Inflammatory macrophage treated with lipopolysaccharide for 1 hour (primary cell): ENCODE results near the gene EPN2.

Experiments
- DNase-seq, 2 donors: peaks; one replicate each; pipeline ENCODE4 v3.0.0-alpha.2; 2020 to 2022

The EPN2 gene

DNA sequence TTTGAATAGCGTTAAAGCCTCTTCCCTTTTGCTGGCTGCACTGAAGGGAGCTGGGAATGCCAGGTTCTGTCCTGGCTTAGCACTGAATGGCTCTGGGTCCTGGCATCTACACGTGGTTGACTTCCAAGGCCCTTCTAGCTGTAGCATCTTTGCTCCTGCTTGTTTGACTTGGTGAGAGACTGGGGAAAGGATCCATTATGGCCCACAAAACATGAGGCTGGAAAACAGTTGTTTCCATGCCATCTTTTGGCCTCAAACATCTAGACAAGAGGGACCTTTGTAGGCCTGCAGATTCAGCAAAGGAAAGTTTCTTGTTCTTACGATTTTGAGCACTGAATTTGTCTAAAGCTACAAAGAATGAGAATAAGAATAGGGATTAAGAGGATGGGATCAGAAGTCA is 32.5 kb downstream of the EPN2 start:
- no peak for DNase-seq

DNA sequence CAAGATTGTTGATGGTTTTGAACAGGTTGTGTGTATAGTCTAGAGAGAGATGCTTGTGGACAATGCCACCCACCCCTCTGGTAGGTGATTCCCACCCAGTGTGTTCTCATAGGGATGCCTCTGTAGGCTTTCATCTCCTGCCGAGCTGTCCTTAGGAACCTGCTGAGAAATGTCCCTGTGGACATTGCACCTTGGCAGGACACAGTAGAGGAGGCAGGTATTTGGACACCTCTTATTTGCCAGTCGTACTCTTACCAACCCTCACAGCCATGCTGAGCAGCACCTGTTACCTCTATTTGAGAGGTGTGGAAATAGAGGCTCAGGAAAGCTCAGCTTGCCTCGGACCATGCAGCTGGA is 33.2 kb downstream of the EPN2 start:
- no peak for DNase-seq

DNA sequence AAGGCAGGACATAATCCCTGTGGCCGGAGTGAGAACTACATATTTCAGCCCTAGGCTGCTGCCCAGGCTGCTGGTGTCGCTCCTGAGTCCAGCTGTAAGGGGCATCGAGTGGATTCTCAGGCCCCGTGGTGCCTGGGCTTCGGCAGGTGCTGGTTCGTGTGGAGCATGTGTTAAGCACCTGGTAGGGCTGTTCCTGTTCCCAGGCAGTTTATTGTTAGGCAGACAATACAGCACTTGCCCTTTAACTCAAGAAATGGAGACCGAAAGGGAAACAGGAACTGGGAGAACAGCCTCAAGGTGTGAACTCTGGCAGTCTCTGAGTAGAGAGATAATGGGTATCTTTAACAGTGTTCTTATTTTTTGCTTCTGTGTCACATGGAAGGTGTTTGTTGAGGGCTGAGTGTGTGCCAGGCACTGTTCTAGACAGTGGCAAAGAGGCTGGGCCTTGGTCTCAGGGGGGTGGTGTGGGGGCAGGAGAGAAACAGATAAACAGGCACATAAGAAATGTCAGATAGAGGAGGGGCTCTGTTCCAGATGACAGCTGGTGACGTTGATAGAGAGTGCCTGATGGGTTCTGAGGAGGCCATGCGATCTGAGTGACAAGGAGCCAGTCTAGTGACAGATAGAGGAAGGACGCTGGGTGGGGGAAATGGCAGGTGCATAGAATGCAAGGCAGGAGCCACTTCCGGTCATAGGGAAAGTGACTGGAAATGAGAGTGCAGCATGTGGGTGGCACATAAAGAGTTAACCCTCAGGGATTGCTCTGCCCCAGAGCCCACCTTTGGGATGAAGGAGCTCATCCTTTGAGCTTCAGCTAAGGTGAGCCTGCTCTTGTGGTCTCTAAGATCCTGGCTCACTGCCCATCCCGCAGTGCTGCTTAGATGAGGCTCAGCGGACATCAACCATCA is 33.8 kb downstream of the EPN2 start:
- DNase-seq: no peak

DNA sequence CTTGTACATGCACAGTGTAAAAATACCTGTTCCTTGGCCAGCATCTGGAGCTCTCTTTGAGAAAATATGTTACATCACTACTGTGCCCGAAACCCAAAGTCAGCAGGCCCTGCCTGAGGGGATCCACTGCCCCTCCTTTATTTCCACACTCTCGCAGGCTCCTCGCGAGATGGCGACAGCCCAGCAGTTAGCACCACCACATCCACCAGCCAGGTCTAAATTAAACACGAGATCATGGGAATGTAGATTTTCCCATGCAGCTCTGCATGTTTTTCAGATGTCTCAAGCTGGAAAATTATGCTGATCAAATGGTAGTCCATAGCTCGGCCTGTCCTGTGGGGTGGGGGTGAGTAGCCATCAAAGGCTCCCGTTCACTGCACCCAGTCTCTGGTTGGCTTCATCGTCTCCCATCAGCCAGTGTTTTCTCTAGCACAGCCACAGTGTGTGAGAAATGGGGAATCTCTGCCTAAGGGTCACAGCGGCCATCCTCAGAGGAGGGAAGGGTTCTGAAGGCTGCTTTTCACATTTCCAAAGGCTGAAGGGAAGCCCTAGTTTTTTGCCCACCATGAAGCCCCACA is 34.7 kb downstream of the EPN2 start:
- DNase-seq: no peak

DNA sequence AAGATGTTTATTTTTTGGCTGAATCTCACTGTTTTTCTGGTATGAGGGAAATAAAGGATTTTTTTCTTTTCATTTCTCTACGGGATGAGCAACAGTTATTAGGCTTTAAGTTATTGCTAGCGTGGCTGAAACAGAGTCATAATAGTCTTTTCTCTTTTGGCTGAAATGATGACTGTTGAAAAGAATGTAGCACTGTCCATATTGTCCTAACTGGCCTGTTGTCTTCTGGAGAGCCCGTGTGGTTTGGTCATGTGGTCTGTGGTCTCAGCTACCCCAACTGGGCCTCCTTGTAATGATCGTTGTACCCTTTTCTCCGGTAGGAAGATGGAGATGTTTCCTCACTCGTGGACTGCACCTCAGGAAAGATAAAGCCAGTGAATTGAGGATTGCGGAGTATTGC is 36.6 kb downstream of the EPN2 start:
- no peak for DNase-seq

DNA sequence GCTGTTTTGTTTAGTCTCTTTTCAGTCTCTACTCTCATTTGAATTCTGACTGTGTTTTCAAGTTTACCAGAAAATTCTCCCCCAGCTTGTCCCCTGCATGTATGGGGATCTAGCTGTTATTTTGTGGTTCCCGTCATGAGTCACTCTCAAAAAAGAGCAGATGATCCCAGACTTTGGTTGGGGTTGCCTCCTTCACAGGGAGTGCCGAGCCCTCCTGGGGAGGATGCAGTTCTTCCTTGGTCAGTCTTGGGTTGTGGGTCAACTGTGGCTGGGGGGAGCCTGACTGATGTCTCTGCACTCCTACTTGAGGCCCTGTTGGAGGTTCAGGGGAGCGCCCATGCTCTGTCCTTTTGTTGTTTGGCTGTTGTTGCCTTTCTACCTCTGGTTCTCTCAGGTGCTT is 37.7 kb downstream of the EPN2 start:
- no peak for DNase-seq

DNA sequence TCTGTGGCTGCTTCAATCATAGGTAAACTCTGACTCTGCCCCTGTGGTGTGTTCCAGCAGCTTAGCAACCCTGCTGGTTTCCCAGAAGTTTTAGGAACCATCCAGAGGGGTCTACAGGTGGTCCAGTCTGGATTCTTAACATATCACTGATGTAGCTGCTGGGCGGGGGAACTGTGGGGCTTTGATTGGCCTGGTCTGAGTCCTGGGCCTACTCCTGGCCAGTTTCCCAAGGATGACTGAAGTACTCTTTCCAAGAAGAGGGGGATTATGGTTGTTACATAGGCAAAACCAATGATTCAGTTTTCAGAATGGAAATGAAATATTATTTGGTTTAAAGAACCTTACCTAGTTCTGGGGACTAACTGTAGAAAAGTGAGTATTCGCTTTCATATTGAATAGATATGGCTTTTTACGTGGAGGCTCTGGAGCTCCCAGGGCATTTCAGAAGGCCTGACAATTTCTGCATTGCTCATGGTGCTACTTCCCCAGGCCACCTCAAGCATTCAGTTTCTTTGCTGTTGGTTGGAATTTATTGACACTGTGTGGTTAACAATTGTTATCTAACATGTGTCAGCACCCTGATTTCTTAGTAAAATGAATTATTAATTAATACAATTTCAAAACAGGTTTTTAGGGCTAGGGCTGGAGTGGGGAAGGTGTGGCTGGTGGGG is 38.4 kb downstream of the EPN2 start:
- no peak for DNase-seq

DNA sequence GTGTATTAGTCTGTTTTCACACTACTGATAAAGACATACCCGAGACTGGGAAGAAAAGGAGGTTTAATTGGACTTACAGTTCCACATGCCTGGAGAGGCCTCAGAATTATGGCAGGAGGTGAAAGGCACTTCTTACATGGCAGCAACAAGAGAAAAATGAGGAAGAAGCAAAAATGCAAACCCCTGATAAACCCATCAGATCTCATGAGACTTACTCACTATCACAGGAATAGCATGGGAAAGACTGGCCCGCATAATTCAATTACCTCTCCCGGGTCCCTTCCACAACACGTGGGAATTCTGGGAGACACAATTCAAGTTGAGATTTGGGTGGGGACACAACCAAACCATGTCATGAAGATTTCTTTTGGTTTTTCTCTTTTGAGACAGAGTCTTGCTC is 41.1 kb downstream of the EPN2 start:
- DNase-seq: peak in 1 of 2 donors; percentile 61

DNA sequence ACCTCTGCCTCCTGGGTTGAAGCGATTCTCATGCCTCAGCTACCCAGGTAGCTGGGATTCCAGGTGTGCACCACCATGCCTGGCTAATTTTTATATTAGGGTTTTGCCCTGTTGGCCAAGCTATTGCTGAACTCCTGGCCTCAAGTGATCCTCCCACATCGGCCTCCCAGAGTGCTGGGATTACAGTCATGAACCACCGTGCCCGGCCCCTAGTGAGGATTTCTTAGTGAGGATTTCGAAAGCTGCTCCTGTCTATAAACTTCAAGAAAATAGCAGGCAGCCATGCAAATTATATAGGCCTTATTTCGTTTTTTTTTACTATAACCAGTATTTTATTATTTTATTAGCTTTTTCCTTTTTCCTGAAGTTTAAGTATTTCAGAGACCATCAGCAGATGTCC is 41.6 kb downstream of the EPN2 start:
- no peak for DNase-seq

DNA sequence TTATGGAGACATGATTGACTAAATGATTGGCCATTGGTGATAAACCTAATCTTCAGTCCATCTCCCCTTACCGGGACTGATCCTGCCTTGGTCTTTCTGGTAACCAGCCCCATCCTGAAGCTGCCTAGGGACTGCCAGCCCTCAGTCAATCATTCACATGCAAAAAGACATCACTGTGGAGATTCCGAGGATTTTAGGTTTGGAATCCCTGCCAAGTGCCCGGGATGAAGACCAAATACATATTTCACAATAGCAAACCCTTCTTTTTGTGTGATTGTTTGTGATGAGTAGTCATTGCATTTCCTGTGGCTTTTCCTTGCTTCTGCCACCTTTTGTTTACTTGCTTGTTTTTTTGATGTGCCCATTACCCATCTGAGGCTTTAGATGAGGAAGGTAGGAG is 44.0 kb downstream of the EPN2 start:
- no peak for DNase-seq

DNA sequence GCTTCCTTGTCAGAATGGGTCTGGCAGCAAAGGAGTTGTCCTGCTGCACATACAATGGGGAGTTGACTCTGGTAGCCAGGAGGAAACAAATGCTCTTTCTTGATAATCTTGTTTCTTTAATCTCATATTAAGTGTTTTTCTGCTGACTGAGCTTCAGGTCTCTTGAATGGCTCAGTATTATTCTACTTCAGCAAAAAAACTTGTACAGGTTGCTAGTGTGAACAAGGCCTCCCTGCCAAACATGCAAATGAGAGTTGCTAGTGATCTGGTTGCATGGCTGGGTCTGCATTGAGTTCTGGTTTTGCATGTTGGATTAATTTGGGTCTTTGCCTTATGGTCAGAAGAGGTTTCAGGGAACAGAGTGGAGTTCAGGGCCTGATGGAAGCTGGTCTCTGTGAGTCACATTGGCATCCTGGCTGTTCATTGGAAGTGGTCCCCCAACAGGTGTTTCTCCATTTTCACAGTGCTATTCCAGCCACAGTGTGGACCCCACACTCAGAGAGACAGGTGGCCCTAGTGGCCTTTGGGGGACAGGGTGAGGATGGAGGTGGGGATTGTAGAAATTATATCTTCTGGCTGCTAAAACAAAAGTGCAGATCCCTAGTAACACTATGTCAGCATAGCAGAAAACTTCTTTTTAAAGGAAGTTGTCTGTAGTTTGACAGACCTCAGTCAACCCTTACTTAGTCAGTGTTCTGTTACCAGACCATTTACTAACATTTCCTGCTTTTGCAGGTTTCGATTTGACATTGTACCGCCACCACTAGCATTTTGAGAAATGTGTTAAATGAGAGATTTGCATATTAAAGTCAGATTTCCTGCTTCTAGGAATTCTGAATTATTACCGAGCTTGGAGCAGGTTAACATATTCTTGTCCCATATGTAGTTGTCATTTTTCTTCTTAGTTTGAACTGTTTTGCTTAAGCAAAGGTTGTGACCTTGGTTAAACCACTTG is 47.1 kb downstream of the EPN2 start:
- DNase-seq: no peak

DNA sequence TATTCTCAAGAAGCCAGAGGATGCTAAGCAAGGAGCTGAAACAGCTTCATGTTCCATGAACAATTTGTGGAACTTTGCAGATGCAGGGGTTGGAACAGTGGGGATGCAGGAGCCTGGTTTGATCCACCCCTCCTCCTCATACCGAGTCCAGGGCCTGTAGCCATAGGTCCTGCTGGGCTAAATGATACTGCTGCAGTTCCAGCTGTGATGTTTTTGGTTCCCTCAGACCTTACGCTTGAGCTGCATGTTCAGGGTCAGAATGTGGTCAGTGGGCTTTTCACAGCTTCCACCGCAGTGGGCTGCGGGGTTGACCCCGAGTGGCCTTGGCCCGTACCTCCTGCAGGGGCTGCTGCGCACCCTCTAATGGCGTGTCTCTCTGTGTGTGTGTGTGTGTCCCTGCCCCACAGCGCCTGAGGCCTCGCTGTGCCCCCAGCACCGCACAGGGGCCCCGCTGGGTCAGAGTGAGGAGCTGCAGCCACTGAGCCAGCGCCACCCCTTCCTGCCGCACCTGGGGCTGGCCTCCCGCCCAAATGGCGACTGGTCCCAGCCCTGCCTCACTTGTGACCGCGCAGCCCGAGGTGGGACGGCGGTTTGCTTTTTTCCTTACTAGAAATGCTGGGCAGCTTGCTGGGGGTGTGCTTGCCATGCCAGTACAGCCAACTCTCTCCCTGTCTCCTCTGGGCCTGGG is 48.2 kb downstream of the EPN2 start:
- no peak for DNase-seq

DNA sequence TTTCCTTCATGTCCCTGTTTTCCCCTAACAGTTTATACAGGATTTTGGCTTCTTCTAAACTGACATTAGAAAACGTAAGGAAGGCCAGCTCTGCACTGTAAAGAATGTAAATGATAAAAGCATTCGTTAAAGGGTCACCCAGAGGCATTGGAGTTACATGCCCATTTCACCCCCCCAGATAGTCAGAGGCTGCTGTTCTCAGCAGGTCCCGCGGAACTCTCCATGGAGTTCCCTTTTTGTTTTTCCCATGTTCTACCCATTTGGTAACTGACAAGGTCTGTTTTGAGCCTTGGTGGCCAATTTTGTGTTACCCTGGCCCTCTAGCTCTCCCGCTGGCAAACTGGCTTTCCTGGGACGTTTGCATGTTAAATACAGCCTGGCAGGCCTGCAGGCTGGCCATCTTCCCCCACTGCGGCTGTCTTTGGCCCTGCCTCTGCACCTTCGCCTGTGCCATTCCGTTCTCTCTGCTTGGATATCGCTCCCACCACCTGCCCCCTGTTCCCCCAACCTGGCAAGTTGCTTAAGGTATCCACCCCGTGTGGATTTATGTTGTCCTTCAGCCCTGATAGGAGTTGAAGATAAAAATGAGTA is 49.7 kb downstream of the EPN2 start:
- no peak for DNase-seq

DNA sequence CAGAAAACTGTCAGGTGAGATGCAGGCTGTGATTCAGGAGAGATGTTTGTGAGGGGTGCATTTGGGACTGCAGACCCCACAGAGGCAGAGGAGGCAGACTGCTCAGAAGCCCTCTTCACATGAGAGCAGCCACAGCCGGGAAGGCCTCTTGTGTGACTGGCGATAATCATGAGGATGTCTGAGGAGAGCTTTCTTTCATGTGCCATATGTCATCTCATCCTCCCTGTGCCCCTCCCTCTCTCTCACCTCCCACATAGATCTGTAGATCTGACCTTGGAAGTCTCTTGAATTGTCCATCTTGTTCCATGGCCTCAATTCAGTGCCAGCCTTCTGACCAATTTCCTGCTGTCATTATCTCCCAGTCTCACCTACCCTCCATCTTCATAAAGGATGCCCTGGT is 50.5 kb downstream of the EPN2 start:
- DNase-seq: no peak

DNA sequence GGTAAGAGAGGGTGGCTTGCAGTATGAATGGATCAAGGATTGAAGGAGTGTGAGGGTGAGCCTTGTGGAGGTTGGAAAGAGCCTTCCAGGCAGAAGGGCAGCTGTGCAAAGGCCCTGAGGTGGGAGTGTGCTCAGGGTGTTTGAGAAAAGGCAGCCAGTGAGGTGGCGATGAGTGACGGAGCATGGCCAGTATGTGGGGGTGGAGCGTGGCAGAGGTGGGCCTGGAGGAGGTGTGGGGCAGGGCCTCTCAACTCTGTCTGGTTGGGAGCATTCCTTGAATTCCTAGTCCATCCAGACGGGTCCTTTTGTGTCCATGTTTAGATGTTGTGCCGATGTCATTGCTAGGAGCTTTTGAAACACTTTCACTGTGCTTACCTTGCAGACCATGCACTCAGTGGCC is 51.3 kb downstream of the EPN2 start:
- no peak for DNase-seq

DNA sequence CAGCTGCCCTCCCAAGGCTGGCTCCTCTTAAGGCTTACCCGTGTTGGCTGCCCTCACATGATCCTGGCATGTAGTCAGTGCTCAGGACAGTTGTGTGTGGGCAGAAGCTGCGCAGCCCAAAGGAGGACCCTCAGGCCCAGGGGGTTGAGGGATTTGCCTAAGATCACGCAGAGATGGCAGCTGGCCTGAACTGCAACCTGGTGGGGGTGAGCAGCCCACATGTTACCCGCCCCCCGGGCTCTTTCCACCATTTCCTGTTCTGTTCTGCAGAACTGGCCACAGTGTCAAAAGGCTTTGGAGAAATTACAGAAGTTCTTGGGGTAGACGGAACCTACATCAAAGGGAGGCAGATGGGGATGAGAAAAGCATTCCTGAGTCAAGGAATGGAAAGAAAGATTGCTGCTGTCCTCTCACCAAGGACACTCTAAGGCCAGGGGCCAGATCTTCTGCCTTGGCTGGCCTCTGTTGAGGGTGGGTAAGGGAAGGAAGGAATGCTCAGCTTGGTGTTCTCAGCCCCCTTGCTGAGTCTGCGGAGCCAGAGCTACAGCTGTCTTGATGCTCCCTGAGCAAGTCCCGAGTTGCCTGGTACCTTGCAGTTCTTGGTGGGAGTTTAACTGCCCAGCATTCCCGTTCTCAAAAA is 53.0 kb downstream of the EPN2 start:
- DNase-seq: peak; percentile 38 to 41

DNA sequence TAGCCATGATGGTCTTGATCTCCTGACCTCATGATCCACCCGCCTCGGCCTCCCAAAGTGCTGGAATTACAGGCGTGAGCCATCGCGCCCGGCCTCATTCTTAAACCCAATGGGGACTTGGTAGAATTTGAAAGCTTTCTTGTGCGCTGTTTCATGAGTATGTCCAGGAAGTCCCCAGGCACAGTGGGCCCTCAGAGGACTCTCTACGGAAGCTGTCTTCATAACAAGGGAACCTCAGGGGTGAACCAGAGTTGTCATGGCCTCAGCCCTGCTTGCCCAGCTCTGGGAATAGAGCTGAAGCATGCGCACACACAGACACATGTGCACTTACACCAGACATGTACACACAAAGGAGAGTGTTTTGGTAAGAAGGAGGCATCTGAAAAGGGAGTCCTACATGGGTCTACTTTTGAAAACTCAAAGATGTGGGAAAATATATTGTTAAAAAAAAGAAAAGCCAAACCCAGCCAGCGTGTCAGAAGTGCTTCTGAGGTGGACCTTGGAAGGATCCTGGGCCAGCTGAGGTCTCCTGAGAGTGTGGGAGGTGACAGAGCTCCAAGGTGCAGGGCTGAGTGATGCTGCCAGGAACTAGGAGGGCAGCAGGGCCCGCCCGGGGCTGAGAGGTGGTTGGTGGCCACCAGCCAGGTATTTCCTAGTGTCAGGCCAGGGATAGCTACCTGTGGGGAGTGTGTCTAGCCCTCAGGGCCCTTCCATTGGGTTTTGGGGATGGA is 54.6 kb downstream of the EPN2 start:
- no peak for DNase-seq

DNA sequence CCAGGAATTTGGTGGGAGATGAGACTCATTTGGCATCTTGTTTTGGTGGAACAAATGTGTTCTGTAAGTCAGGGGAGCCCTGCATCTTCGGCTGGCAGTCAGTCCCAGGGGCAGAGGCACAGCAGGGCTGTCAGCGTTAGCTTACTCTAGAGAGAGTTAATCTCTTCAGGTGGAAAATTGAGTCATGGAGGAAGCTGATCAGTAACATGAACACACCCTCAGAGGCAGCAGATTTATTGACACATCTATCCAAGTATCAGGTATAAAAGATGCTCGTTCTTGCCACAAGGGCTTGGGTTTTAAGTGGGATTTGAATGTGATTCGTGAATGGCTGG is 55.2 kb downstream of the EPN2 start:
- no peak for DNase-seq

DNA sequence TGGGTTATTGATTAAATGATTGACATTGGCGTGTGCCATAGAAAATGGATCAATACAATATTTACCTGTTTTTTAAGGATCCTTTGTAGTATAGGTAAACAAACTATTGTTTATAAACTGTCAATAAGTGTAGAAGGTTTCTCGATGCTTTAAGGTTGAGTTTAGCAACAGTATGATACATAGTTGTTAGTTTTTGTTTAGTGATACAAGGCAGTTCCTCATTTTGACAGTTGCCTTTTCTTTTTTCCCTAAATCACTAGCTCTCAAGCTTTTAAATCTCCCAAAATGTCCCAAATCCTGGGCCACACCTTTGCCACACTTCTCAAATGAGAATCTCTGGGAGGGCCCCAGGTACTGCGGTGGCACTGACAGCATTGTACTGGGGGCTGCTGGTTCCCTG is 57.3 kb downstream of the EPN2 start:
- DNase-seq: no peak

DNA sequence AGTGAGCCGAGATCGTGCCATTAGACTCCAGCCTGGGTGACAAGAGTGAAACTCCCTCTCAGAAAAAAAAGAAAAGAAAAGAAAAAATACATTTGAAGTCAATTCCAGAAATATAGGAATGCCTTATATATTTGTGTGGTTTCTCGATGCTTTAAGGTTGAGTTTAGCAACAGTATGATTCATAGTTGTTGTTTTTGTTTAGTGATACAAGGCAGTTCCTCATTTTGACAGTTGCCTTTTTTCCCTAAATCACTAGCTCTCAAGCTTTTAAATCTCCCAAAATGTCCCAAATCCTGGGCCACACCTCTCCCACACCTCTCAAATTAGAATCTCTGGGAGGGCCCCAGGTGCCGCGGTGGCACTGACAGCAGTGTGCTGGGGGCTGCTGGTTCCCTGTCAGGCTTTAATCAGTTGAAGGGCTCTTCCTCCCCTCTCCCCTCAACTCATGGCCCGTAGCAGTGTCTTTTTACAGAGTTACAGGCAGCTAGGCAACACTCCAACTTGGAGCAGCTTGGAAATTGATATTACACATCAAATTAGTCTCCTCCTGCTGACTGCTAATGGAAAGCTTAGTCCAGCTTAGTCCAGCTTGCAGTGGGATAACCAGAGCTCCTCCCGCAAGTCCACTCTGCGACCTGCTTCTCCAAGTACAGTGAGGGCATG is 58.4 kb downstream of the EPN2 start:
- DNase-seq: peak; percentile 54 to 59
